ENCODE measurements around the gene HTRA3. TPM values are rescaled to one million over a fixed set of nuclear protein-coding genes. Genes with fewer than 3 reads are reported as not detected.
A peak's percentile ranks its signal among the peaks of the same experiment; 100 is the strongest.

The HTRA3 gene
- total RNA-seq, 1 donor from 2014 or later, result 131 TPM

- intact Hi-C loops (cut with DNase I), result loop anchor here (5.0 kb wide), 2 partner anchors 62 to 348 kb away; partner anchors contain the start of gene CPZ
- DNase-seq (ENCODE audit: missing footprints) (peak; percentile 35), ATAC-seq (no peak)
Measured at GRCh38 chr4:8244001-8244757, 25.4 kb upstream of the HTRA3 start.

GRCh38 chr4:8244931-8245460 lies 24.6 kb upstream of the HTRA3 start:
- peak; percentile 43 for DNase-seq (ENCODE audit: missing footprints)
- intact Hi-C loops (cut with DNase I), result loop anchor here (5.0 kb wide), 2 partner anchors 63 to 347 kb away; partner anchors contain the start of gene CPZ
- no peak for ATAC-seq

GRCh38 chr4:8245884-8246833 lies 23.4 kb upstream of the HTRA3 start:
- ATAC-seq (no peak), DNase-seq (ENCODE audit: missing footprints) (peak; percentile 45)
- intact Hi-C loops (cut with DNase I), result no loop called here

GRCh38 chr4:8247047-8247930 lies 22.3 kb upstream of the HTRA3 start:
- DNase-seq (ENCODE audit: missing footprints) (peak; percentile 88), ATAC-seq (peak; percentile 88)
- intact Hi-C loops (cut with DNase I), result no loop called here

DNA sequence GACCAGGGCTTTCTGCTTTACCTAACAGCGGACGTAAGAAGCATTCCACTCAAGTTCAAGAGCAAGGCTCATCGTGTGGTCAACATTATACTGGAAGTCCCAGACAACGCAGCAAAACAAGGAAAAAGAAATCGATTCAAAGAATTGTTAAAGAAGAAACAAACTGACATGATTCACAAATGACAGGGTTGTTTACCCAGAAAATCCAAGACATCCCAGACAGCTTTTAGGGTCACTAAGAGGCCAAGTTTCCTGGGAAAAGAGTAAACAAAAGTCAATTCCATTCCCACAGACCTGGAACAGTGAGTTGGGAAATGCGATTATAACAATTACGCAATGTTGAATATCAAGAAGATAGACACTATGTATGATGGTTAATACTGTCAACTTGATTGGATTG lies 21.5 kb upstream of the HTRA3 start:
- no peak for DNase-seq (ENCODE audit: missing footprints)
- no peak for ATAC-seq
- intact Hi-C loops (cut with DNase I), result no loop called here

DNA sequence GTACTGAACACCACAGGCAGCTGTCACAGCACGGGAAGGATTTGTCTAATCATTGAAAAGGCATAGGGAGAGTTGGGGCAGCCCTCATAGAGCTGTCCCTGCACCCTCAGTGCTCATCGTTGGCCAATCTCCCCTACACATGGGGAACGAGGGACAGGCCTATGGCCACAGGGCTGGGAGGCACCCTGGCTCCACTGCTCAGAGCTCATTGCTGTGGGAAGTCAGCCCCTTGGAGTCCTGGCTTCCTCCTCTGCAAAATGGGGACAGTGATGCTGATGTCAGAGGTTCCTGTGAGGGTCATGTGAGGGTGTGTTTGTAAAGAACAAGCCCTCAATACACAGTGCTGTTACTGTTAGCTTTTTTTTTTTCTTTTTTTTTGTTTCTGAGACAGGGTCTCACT lies 19.3 kb upstream of the HTRA3 start:
- no peak for ATAC-seq
- intact Hi-C loops (cut with DNase I), result no loop called here
- peak; percentile 49 for DNase-seq (ENCODE audit: missing footprints)

- ATAC-seq (no peak), DNase-seq (ENCODE audit: missing footprints) (no peak)
- intact Hi-C loops (cut with DNase I), result no loop called here
Measured at GRCh38 chr4:8250637-8251036, 18.9 kb upstream of the HTRA3 start.

- DNase-seq (ENCODE audit: missing footprints), result peak; percentile 39
- intact Hi-C loops (cut with DNase I), result no loop called here
- ATAC-seq, result no peak
Measured at GRCh38 chr4:8251110-8251883, 18.3 kb upstream of the HTRA3 start.

- intact Hi-C loops (cut with DNase I), result no loop called here
- peak; percentile 59 for DNase-seq (ENCODE audit: missing footprints)
- no peak for ATAC-seq
Measured at GRCh38 chr4:8252301-8253173, 17.0 kb upstream of the HTRA3 start.

- ATAC-seq (no peak), DNase-seq (ENCODE audit: missing footprints) (no peak)
- intact Hi-C loops (cut with DNase I), result no loop called here
Measured at GRCh38 chr4:8254076-8254475, 15.5 kb upstream of the HTRA3 start.

GRCh38 chr4:8255698-8256441 lies 13.7 kb upstream of the HTRA3 start:
- DNase-seq (ENCODE audit: missing footprints) (peak; percentile 77), ATAC-seq (peak; percentile 76)
- intact Hi-C loops (cut with DNase I), result no loop called here

- ATAC-seq (no peak), DNase-seq (ENCODE audit: missing footprints) (no peak)
- intact Hi-C loops (cut with DNase I), result no loop called here
Measured at GRCh38 chr4:8257854-8258253, 11.7 kb upstream of the HTRA3 start.

DNA sequence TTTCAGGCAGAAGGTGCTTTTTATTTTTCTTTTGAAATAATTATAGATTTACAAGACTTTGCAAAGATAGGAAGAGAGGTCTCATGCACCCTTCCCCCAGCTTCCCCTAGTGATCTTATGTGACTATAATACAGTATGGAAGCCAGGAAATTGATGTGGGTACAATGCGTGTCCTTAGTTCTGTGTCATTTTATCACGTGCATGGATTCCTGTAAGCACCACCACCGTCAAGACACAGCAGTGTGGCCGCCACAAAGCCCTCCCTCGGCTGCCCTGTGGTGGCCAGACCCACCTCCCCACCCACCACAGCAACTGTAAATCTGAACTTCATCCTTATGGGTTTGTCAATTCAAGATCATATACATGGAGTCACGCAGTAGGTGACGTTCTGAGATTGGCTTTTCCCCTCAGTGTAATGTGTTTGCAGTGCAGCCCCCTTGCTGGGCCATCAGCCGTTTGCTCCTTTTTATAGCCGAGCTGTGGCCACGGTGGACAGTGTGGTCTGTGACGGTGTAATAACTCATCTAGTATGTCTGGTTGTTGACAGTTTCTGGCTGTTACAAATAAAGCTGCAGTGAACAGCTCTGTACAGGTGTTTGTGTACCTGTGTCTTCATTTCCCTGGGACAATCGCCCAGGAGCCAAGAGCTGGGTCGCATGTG lies 10.9 kb upstream of the HTRA3 start:
- DNase-seq (ENCODE audit: missing footprints), result no peak
- no peak for ATAC-seq
- intact Hi-C loops (cut with DNase I), result no loop called here

DNA sequence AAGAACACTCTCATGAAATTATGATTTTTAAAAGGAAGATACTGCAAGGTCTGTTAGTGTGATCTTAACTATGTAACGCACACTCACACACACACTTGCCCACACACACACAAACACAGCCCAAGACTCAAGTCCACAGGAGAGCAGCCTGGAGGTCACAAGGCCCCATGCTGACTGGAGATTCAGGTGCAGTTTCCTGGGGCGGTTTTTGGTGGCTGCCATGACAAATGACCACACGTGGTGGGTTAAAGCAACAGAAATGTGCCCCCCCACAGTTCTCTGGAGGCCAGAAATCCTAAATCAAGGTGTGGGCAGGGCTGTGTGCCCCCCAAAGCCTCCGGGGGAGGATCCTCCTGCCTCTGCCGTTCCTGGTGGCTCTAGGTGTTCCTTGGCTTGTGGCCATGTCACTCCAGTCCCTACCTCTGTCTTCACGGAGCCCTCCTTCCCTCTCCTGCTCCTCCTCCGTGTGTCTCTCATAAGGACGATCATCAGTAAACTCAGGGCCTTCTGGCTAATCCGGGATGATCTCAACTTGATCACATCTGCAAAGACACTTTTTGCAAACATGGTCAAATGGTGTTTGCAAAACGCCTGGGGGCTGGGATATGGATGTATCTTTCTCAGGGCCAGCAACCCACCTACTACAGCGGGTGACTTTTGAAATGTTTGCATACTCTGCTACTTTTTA lies 9.7 kb upstream of the HTRA3 start:
- no peak for DNase-seq (ENCODE audit: missing footprints)
- intact Hi-C loops (cut with DNase I), result no loop called here
- no peak for ATAC-seq

DNA sequence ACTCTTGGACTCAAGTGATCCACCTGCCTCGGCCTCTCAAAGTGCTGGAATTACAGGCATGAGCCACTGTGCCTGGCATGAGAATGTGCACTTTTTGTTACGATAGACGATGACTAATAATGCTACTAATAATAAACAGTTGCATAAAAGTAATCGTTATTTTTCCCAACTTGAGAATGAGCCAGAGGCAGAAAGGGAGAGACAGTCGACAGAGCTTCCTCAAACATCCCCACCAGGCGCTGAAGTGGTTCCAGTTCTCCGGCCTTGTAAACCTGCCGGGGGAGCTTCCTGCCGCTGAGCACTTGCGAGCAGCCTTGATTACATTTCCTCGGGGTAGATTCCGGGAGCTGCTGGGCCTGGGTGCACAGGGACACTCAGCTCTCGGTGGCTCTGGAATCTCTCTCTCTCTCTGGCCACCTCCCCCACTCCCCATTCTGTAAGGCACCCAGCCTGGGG lies 8.9 kb upstream of the HTRA3 start:
- DNase-seq (ENCODE audit: missing footprints), result no peak
- intact Hi-C loops (cut with DNase I), result no loop called here
- ATAC-seq, result no peak
